KMS-11 (cell line): ENCODE results near the gene CLEC14A.

ENCODE experiments used
- H2AFZ ChIP-seq: fragments of 200-600 bp; sonication (generic); 2 replicates; pipeline ENCODE4 v1.6.1; 2016; ENCODE audit warnings: antibody characterized with exemption, mixed run types, low read depth
- H3K27ac ChIP-seq: fragments of 200-600 bp; sonication (generic); 2 replicates; pipeline ENCODE4 v1.6.1; 2016; ENCODE audit warnings: mild to moderate bottlenecking, mixed run types
- H3K27me3 ChIP-seq: fragments of 200-600 bp; sonication (generic); 2 replicates; pipeline ENCODE4 v1.6.1; 2017; ENCODE audit warnings: mild to moderate bottlenecking, low read depth, mixed run types, moderate library complexity; ENCODE audit not compliant: insufficient read depth
- H3K36me3 ChIP-seq: fragments of 200-600 bp; sonication (generic); 2 replicates; pipeline ENCODE4 v1.6.1; 2017; ENCODE audit warnings: mild to moderate bottlenecking, mixed run types; ENCODE audit not compliant: insufficient read depth
- H3K4me1 ChIP-seq: fragments of 200-600 bp; sonication (generic); 2 replicates; pipeline ENCODE4 v1.6.1; 2016; ENCODE audit warnings: mild to moderate bottlenecking, low read depth, mixed run types; ENCODE audit not compliant: poor library complexity, severe bottlenecking
- H3K4me2 ChIP-seq: fragments of 200-600 bp; sonication (generic); 2 replicates; pipeline ENCODE4 v1.7.0; 2016; ENCODE audit warnings: mild to moderate bottlenecking, mixed run types
- H3K4me3 ChIP-seq: fragments of 200-600 bp; sonication (generic); IDR thresholded peaks from 2 replicates; pipeline ENCODE4 v1.6.1; 2017; ENCODE audit warnings: low read depth, low read length, mixed read lengths; ENCODE audit not compliant: insufficient read depth
- H3K79me2 ChIP-seq: fragments of 200-600 bp; sonication (generic); 2 replicates; pipeline ENCODE4 v1.6.1; 2016; ENCODE audit warnings: low read depth, mixed run types; ENCODE audit not compliant: insufficient read depth
- H3K9ac ChIP-seq: fragments of 200-600 bp; sonication (generic); 2 replicates; pipeline ENCODE4 v1.6.1; 2016; ENCODE audit warnings: mild to moderate bottlenecking, mixed run types
- H4K20me1 ChIP-seq: fragments of 200-600 bp; sonication (generic); 2 replicates; pipeline ENCODE4 v1.6.1; 2016; ENCODE audit warnings: mild to moderate bottlenecking, mixed run types; ENCODE audit not compliant: insufficient read depth
- TF ChIP-seq, protein P1 (sequence below): fragments of 200-600 bp; sonication (generic); conservative IDR thresholded peaks from 2 replicates; pipeline ENCODE4 v1.6.1; 2017; ENCODE audit warnings: low read depth, mild to moderate bottlenecking, antibody characterized with exemption, low read length, moderate library complexity, mixed read lengths

Gene CLEC14A

DNA sequence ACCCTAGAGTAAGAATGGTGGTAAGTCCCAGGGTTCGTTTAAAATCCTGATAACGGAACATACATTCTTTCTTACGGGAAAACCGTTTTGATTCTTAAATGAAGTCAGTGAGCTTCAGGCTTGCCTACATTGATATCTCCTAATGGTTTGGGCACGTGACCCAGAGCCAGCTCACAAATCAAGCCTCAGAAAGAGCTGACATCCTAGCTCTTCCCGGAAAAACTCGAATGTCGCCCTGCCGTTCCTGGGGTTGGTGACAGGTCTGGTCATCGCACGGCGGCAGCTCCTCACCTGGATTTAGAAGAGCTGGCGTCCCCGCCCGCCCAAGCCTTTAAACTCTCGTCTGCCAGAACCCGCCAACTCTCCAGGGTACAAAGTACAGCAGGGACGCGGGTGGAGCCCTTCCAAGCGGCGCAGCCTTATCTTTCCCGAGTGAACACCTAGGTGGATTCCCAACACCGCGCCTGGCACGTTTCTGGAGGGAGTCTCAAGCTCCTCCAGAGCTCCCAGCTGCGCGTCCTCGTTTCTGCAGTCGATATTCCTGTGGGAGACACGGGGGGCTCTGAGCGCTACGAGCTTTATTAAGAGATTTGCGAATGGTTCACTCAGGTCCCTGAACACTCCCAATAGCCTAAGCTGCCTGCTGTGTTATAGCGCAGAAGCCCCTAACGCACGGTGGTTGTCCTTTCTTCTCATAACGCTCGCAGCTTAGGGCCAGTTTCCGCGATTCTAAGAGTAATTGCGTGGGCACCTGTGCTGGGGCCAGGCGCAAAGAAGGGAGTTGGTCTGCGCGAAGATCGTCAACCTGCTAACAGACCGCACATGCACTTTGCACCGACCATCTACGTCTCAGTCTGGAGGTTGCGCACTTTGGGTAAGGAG, 47.9 kb downstream of the CLEC14A start, which contains the start of gene SSTR1:
TSS of gene SSTR1 (plus strand) at position 169 of the 882 bp plus-strand sequence. CDS start 1,486 bp downstream, outside the sequence.
- Histone ChIP-seq H3K9ac (no peak within 1 kb of the TSS), H3K79me2 (no peaks in the 10 kb centered on the region), H3K4me1 (peaks cover 14% of the 10 kb centered on the region), H3K36me3 (no peaks in the 10 kb centered on the region), H2AFZ (peak within 1 kb of the TSS; percentile 4; the same call in 1 of the 2 replicates), H3K4me3 (no peak within 1 kb of the TSS), H4K20me1 (no peaks in the 10 kb centered on the region), H3K4me2 (no peak within 1 kb of the TSS), H3K27me3 (no peaks in the 10 kb centered on the region), H3K27ac (no peak within 1 kb of the TSS)
- TF ChIP-seq, protein P1, sequence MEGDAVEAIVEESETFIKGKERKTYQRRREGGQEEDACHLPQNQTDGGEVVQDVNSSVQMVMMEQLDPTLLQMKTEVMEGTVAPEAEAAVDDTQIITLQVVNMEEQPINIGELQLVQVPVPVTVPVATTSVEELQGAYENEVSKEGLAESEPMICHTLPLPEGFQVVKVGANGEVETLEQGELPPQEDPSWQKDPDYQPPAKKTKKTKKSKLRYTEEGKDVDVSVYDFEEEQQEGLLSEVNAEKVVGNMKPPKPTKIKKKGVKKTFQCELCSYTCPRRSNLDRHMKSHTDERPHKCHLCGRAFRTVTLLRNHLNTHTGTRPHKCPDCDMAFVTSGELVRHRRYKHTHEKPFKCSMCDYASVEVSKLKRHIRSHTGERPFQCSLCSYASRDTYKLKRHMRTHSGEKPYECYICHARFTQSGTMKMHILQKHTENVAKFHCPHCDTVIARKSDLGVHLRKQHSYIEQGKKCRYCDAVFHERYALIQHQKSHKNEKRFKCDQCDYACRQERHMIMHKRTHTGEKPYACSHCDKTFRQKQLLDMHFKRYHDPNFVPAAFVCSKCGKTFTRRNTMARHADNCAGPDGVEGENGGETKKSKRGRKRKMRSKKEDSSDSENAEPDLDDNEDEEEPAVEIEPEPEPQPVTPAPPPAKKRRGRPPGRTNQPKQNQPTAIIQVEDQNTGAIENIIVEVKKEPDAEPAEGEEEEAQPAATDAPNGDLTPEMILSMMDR: no peak

DNA sequence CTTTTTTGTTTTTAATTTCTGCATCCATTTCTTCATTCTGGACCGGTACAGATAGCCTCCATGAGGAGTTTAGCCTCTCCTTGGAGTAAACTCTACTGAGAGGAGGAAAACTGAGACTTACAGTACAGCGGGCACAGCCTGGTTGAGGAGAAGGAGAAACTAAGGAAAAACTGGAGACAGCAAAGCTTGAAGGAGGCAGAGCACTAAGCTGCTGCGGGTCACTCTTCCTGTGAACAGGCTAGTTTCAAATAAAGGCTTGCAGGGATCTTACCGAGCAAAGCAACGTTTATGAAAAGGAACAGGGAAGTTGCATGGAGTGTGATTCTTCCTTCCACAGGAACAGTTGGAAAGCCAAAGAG, 48.5 kb downstream of the CLEC14A start:
- TF ChIP-seq, protein P1: no peak
- no peaks in the 10 kb centered on the region for H4K20me1 ChIP-seq
- H3K27me3 ChIP-seq: no peaks in the 10 kb centered on the region
- no peak overlapping the region for H3K9ac ChIP-seq
- H3K4me1 ChIP-seq: peaks cover 8% of the 10 kb centered on the region
- H3K36me3 ChIP-seq: no peaks in the 10 kb centered on the region
- H3K4me2 ChIP-seq: no peak overlapping the region
- no peaks in the 10 kb centered on the region for H3K79me2 ChIP-seq
- no peak overlapping the region for H2AFZ ChIP-seq
- no peak overlapping the region for H3K4me3 ChIP-seq
- no peak overlapping the region for H3K27ac ChIP-seq

DNA sequence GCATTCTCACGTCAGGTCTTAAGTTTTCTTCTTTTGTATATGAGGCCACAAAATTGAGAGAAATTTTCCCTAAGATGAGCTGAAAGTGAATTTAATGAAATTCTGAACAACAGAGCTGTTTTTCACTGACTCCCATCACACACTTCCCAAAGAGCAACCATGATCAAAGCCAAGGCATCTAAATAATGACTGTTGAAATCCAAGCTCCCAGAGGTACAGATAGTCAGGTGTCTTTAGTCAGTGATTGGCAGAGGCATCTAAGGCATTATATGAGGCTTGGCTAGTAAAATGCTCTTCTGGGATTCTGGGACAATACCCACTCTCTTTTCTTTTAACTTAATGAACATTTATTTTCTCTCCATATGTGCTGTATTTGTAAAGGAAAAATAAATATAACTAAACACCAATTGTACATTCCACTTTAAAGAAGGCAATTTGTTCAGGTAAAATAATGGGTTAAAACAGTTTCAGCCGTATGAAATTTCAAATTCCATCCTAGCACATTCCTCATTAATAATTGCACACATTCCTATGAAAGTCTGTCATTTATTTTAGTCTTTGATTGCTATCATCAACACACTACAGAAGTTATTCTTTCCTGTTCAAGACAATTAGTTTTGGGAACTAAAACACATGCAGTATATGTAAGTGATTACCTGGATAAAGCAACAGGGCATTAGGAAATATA, 49.1 kb downstream of the CLEC14A start:
- H3K27ac ChIP-seq: no peak overlapping the region
- TF ChIP-seq, protein P1: no peak
- H3K36me3 ChIP-seq: no peaks in the 10 kb centered on the region
- no peak overlapping the region for H3K4me2 ChIP-seq
- H2AFZ ChIP-seq: no peak overlapping the region
- peaks cover 3% of the 10 kb centered on the region for H3K4me1 ChIP-seq
- no peak overlapping the region for H3K4me3 ChIP-seq
- H3K79me2 ChIP-seq: no peaks in the 10 kb centered on the region
- H3K27me3 ChIP-seq: no peaks in the 10 kb centered on the region
- no peak overlapping the region for H3K9ac ChIP-seq
- H4K20me1 ChIP-seq: no peaks in the 10 kb centered on the region

DNA sequence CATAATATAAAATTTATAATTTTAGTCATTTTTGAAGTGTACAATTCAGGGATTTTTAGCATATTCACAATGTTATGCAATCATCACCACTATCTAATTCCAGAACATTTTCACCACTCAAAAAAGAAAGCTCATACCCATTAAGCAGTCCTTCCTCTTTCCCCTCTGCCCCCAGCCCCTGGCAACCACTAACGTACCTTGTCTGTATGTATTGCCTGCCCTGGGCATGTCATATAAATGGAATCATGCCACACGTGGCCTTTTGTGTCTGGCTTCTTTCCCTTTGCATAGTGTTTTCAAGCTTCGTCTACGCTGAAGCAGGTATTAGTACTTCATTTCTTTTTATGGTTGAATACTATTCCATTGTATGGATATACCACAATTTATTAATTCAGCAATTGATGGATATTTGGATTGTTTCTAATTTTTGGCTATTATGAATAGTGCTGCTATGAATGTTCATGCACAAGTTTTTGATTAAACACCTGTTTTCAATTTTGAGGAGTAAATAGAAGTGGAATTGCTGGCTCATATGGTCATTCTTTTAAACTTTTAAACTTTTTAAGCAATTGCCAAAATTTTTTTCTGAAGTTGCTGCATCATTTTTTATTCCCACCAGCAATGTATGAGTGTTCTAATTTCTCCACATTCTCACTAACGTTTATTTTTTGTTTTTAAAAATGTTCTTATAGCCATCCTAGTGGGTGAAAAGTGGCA, 49.8 kb downstream of the CLEC14A start:
- Histone ChIP-seq H3K9ac (no peak overlapping the region), H3K4me3 (no peak overlapping the region), H2AFZ (no peak overlapping the region), H3K79me2 (no peaks in the 10 kb centered on the region), H3K4me1 (no peaks in the 10 kb centered on the region), H3K36me3 (no peaks in the 10 kb centered on the region), H4K20me1 (no peaks in the 10 kb centered on the region), H3K27me3 (no peaks in the 10 kb centered on the region), H3K4me2 (no peak overlapping the region), H3K27ac (no peak overlapping the region)
- TF ChIP-seq, protein P1: no peak
